A673 (cell line): ENCODE measurements around the gene ADARB2.

Source experiments
- EZH2 ChIP-seq: fragments of 200-600 bp; sonication (generic); IDR thresholded peaks from 2 replicates; pipeline ENCODE4 v1.6.1; 2017; ENCODE audit warnings: borderline replicate concordance, low read depth, mild to moderate bottlenecking, mixed read lengths, antibody characterized with exemption, low read length; ENCODE audit not compliant: poor library complexity, severe bottlenecking
- TF ChIP-seq, protein P1 (sequence below): fragments of 300-800, 200-600 bp; sonication (generic); conservative IDR thresholded peaks from 2 replicates; pipeline ENCODE4 v1.5.1; 2017; ENCODE audit warnings: low read depth, mild to moderate bottlenecking, antibody characterized with exemption, low read length, moderate library complexity, mixed read lengths

DNA sequence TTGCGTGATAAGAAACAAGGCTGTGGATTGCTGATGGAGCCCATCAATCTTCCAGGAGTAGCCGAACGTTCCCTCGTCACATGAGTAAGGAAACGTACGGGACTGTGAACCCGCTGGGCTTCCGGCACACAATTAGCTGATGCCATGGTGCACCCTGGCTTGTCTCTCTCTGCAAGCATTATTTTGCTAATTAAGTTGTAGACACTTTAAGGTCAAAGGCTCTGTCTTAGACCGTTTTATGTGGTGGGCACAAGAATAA, 50.9 kb downstream of the ADARB2 start:
- TF ChIP-seq, protein P1, sequence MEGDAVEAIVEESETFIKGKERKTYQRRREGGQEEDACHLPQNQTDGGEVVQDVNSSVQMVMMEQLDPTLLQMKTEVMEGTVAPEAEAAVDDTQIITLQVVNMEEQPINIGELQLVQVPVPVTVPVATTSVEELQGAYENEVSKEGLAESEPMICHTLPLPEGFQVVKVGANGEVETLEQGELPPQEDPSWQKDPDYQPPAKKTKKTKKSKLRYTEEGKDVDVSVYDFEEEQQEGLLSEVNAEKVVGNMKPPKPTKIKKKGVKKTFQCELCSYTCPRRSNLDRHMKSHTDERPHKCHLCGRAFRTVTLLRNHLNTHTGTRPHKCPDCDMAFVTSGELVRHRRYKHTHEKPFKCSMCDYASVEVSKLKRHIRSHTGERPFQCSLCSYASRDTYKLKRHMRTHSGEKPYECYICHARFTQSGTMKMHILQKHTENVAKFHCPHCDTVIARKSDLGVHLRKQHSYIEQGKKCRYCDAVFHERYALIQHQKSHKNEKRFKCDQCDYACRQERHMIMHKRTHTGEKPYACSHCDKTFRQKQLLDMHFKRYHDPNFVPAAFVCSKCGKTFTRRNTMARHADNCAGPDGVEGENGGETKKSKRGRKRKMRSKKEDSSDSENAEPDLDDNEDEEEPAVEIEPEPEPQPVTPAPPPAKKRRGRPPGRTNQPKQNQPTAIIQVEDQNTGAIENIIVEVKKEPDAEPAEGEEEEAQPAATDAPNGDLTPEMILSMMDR, result no peak
- TF ChIP-seq EZH2, result no peak
